HG03060 (cell line): ENCODE measurements around the gene EGFL8.
A peak's percentile ranks its signal among the peaks of the same experiment; 100 is the strongest.

Experiments used
- ATAC-seq: cut with Tn5 transposase; IDR thresholded peaks from one replicate; pipeline ENCODE4 v1.9.1; 2021; ENCODE audit warnings: low read depth, moderate number of reproducible peaks; ENCODE audit not compliant: unreplicated experiment

Gene EGFL8

DNA sequence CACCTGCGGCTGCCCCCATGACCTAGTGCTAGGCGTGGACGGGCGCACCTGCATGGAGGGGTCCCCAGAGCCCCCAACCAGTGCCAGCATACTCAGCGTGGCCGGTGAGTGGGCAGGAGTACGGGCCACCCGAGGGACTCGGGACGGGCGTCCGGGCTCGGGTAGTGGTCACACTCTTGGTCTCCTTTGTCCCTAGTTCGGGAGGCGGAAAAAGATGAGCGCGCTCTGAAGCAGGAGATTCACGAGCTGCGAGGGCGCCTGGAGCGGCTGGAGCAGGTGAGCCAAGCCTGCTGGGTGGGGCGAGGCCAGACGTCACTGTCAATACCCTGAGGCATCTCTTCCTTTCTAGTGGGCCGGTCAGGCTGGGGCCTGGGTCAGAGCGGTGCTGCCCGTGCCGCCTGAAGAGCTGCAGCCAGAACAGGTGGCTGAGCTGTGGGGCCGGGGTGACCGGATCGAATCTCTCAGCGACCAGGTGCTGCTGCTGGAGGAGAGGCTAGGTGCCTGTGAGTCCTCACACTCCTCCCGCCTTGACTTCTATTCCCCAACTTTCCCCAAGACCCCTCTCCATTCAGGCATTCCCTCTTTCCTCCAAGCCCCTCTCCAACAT is 2.9 kb downstream of the EGFL8 start:
- no peak for ATAC-seq

DNA sequence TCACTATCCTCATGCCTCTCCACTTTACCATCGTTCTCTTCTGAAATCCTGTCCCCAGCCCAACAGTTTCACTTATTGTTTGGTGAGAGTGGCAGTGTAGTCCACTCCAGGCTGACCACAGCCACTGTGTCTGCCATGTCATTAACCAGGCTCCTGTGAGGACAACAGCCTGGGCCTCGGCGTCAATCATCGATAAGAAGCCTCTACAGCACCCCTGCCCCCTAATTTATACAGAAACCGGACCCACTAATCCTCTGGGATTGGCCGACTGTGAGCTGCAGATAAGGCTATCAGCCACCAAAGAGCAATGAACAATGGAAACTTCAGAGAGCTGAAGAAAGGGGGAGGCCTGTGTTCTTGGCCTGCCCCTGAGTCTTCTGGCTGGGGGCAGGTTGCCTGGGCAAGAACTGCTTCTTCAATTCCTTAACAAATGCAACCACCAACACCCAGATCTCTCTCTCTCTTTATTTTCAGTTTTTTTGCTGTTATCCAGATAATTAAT is 3.4 kb downstream of the EGFL8 start:
- ATAC-seq: no peak

DNA sequence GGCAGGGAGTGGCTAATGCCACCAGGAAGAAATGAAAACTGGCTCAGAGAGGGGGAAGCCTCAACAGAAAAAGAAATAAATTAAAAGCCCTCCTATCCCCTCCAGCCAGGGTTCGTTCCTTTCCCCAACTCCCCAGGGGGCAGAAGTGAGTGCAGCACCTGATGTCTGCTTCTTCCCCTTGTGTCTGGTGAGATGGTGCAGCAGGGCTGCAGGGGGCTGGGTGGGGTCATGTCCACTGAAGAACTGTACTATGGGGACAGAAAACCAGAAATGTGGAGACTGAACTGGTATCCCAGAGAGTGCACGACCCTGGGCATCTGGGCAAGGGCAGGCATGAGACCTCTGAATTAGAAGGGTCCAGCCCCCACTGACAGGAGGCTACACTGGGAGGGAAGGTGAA is 4.0 kb downstream of the EGFL8 start:
- ATAC-seq: no peak

DNA sequence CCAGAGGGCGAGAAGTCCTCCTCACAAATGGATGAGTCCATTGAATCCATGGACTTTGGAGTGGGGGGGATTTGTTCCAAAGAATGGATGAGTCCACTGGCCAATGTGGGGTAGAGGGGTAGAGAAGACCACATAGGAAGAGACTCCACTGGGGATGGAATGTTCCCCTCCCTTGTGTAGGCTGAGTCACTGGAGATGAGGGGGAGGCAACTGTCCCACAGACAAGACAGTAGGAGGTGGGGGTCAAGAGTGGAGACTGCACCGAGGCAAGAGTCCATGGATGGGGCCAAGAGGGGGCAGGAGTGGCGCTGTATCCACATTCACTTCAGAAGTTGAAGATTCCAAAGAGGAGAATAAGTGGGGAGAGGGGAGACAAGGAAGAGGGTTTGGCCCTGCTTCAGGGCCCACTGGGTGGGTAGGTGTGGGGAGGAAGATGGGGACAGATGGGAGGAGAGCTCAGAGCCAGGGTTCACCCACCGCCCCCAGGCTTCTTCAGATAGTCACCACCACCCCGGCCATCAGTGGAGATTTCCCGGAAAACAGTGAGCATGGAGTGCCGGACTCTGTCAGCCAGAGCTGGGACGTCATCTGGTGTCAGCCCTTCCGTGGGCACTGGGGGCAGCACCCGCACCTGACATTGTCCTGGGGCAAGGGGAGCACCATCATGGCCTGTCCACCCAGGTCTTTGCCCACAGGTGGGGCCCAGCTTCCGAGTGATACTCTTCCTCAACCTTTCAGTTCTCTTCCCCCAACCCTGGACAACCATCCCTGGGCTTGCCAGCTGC is 4.6 kb downstream of the EGFL8 start:
- no peak for ATAC-seq

DNA sequence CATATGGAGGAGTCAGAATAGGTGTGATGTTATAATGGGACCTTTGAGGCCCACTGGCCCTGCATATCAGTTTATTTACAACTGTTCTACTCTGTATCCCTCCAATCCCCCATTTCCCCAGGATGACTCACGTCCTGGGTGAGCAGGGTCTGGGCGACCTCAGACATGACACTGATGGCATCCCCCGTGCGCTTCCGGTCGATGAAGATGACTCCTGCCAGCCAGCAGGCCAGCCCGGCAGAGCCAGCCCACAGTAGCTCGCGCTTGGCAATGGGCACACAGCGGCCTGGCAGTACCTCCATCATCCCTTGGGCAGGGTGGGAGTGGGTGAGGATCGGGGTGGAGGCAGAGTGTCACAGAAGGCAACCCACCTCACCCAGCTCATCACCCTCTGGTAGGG is 5.9 kb downstream of the EGFL8 start:
- ATAC-seq: no peak

DNA sequence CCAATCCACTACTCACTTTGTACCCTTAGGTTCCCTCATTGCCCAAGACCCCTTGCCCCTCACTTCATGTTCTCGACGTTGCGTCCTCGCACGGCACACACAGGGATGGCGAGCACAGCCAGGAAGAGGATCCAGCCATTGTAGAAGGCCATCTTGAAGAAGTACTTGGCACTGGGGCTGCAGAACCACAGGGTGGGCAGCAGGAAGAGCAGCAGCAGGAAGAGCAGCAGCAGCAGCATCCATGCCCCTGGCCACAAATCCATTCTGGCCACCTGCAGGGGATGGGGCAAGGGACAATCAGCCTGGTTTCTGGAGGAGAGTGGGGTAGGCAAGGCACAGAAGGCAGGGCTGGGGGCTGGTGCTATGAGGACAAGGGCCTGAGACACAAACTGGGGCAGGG is 6.8 kb downstream of the EGFL8 start:
- no peak for ATAC-seq

DNA sequence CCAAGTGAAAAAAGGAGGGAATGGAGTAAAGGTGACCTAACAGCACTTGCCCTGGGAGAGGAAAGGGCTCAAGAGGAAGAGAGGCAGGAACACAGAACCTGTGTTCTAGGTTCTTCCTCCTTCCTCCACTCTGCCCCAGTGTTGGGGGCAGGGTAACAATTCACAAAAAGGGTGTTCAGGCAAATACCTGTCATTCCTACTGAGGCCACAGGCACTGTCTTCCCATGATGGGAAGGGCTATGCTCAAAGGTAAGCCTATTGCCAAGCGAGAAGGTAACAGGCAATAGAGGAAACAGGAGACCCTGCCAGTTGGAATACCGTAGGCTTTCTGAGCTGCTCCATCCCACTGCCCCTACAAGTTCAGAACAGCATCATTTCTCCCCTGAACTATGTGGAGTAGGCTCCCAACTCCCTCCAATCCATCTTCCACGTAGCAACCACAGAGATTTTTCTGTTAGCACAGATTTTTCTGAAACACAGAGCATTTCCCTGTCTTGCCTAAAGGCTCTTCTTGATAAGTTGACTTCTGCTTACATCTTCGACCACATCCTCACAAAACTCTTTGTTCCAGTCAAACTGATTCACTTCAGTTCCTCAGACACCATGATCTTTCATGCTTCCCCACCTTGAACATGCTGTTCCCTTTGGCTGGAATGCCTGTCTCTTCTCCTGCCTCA is 8.8 kb downstream of the EGFL8 start:
- ATAC-seq: no peak

DNA sequence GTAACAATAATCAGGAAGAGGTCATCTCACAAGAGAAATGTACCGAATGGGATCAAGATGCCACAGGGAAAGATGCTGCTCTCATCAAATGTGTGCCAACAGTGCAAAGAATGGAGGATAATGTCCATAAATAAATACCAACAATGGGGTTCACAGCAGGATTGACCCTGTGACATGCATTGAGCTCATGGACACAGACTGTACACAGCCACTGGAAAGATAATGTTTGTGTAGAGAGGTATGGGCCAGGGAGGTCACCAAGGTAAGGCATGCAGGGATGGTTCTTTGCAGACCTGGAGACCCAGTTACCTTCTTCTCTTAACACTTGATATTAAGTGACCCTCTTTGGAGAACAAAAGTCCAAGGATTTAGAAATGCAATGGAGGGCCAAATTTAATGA is 10.0 kb downstream of the EGFL8 start:
- no peak for ATAC-seq

DNA sequence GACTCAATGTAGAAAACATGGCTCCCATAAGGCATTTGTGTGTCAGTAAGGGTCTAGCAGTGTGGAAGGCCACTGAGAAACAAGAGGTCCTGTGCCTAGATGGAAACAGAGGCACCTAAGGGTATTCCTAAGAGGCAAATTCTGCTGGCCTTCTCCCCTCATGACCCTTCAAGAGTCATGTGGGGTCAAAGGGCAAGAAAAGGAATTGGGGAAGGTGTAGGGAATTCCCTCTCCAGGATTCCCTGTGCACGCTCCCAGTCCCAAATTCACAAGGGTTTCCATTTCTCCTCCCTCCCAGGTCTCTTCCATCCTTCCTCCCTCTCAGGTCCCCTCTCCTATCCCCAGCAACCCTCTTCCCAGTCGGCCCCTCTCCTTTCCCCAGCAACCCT is 10.9 kb downstream of the EGFL8 start:
- no peak for ATAC-seq

DNA sequence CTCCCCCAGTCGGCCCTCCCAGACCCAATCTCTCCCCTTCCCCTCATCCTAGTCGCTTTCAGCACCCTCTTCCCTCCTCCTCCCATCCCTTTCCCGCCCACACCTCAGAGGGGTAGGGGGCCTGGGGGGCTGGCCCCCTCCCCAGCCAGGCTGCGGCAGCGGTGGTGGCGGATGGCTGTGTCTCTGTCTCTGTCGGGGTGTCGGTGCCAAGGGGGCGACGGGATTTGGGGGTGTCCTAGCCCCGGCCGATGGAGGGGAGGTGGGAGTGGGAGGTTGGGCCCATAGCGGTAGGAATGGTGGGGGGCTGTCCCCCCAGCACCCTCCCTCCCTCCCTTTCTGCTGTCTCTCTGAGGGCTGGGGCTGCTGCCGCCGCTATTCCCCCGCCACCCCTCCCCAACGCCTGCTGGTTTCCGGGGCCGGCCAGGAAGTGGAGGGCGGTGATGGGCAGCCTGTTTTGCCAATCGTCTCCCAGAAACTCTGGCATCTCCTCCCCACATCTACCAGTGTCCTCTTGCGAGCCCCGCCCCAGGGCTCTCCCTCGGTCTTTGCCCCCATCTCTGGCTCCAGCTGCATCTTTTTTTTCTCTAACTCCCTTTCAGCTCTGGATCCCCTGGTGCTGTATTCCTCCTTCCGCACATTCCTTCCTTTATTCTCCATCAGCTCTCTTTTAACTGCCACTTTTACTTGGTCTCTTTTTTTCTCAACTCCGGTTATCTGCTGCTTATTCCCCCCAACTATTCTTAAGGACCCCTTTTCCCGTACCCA is 11.5 kb downstream of the EGFL8 start, which contains the start of gene AGPAT1:
AGPAT1 (minus strand) TSS at position 374 of the 765 bp plus-strand sequence. CDS start 4,588 bp downstream, outside the sequence.
- ATAC-seq: no peak

DNA sequence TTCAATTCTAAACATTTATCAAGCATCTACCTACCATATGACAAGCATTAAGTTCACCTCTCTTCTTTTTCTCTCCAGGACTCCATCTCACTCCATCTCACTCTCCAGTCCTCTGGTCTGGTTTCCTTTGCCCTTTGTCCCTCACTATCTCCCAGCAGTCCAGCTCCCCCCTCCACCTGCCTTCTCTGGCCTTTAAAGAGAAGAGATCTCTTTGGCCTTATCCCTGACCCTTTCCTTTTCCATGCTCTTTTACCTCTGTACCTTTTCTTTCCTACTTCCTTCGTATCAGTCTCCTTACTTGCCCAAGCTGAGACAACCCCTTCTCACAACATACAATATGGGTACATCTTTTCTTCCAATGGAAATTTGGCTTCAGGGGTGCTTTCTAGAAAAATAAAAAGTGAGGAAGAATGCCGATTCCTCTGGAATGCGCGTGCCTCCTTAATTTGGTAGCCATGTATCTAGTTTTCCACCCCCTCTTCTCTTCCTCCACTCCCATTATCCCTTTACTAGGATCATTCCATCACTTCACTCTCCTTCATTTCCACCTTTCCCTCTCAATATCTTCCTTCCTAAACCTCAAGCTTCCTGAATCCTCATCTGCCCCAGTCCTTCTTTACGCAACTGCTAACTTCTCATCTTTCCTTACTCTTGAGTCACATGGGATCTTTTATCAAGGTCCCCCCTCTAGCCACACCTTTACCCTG is 12.2 kb downstream of the EGFL8 start:
- ATAC-seq: no peak

DNA sequence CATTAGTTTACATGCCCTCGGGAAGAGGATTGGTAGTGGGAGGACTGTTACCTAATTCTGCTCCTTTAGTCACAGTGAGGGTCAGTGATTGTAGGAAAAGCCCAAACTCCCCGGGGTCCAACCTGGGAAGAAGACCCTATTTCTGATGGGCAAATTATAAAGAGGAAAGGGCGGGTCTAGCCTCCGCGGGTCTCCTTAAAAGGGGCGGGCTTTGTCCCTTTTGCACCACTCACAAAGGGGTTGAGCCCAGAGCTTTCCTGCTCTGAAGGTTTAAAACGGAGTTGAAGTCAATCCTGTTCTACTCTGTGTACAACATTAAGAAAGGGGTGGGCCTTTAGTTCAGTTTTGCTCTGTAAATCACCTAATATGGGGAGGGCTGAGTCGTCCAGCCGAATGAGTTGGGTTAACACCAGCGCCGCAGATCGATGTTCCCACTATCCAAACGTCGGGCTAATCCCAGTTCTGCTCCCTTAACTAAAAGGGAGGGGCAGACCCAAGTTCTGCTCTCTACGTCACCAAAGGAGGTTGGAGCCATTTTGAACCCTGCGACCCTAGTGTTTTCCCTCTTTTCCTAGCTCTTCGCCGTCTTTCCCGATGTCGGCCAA is 12.9 kb downstream of the EGFL8 start:
- ATAC-seq: no peak

DNA sequence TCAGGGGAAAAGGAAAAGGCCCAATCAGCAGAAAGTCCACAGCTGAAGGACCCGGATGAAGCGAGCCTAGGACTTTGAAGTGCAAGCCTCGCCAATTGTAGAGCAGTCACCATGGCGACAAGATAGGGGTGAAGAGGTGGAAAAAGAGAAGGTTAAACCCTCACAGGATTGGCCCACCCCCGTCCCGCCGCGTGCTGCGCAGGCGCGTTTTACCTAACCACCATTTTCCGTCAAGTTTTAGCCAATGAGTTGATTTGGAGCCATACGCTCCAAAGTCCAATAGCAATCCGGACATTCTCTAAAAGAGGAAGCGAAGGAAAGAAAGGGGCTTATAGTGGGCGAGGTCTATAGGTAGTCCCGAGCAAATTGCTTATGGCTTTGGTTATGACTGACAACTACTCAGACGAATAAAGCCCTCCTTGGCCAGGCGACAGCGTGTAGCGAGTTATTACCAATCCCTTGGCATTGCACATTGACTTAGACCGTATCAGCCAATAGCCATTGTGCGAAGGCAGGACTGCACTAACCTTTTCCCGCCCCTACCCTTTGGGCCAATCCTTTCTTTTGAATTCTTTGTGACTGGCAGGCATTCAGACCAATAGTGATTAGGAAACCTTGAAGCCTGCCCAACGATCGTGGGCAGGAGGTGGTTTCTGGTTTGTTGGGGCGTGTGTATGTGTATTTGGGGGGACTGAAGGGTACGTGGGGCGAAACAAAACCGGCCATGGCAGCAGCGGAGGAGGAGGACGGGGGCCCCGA is 13.6 kb downstream of the EGFL8 start, which contains the start of gene RNF5:
RNF5 (plus strand) TSS at position 618 of the 759 bp plus-strand sequence; CDS start at position 725, 107 bp downstream.
- ATAC-seq: peak; percentile 86

DNA sequence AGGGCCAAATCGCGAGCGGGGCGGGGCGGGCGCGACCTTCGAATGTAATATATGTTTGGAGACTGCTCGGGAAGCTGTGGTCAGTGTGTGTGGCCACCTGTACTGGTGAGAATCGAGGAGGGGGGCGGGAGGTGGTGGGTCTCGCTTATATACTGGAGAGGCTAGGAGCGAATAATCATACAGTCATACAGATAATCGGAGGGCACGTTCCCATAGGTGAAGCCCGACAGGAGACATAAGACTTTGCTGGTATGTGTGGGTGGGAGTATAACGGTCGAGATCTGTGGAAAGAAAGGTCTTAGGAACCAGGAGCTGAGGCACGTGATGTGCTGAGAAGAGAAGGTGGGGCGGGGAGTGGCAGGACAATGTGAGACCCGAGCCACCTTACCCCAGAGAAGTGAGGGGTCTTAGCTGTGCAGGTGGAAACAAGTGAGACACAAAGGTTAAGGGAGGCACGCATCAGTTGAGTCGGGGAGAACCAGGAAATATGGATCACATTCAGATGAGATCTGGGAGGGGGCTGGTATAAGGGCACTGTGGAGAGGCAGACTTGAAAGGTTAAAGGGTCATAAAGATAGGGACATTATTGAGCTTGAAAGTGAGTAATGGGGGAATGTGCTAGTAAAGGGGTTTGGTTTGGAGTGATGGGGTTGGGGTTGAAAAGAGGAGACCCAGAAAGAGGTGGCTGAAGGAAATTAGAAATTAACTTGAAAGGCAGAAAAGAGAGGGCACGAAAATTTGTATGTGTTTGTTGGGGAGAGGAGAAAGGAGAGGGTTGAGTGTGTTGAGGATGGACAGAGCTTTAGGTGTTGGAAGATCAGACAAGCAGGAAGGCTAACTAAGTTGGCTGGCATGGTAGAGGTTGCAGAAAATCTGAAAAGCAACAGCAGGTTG is 14.4 kb downstream of the EGFL8 start:
- no peak for ATAC-seq

DNA sequence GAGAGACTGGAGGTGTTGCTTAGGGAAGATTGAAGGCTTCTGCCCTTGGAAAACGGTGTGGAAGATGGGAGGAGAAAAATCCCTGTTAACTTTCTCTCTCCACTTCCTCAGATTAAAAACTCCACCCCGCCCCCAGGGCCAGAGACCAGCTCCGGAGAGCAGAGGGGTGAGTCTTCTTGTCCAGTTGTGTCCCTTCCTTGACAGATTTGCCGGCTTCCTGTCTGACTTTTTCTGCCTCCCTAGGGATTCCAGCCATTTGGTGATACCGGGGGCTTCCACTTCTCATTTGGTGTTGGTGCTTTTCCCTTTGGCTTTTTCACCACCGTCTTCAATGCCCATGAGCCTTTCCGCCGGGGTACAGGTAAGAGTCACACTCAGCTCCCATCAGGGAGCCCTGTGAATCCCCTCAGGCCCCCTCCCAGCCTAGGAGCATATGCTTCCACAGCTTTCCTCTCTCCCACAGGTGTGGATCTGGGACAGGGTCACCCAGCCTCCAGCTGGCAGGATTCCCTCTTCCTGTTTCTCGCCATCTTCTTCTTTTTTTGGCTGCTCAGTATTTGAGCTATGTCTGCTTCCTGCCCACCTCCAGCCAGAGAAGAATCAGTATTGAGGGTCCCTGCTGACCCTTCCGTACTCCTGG is 15.5 kb downstream of the EGFL8 start:
- ATAC-seq: no peak

DNA sequence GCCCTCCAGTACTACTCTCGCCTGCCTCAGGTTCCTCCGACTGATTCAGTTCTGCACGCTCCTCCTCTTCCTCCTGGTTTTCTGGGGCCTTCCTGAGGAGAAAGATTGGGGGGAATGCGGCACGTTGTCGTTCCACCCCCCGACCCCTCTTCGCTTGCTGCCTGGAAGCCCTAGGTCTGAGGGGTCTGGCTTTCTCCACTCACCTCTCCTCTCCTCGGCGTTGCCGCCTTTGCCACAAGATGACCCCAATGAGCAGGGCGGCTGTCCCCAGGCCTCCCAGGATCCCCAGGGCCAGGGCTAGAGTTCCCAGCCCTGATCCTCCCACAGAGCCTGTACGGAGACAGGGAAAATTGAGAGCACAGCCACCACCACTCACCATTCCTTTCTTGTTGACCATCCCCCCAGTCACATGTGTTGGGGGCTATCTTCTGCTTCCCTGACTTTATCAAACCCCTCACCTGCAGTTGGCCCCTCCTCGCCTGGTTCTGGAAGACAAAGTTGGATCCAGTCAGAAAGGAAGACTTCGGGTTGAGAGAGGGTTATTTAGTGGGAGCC is 16.8 kb downstream of the EGFL8 start:
- ATAC-seq: no peak

DNA sequence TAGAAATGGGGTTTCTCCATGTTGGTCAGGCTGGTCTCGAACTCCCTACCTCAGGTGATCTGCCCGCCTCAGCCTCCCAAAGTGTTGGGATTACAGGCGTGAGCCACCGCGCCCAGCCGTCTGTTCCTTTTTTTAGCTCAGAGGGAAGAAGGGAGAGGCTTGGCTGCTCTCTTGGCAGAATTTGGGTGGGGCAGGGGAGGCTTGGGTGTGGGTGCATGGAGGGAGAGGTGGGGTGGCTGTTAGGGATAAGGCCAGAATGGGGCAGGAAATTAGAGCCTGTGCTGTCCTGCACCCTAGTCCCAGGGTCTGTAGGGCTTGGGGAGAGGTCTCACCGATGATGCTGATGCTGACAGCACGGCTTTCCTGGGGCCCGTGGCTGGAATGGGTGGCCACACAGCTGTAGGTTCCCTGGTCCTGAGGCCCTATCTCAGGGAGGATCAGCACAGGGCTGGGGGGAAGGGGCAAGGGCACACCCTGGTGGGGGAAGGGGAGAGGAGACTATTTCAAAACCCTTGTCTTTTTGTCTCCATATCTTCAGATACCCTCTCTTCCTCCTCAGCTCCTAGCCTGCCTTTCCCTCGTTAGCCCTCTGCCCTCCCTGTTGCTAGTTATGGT is 17.6 kb downstream of the EGFL8 start:
- ATAC-seq: no peak
